ENCODE data around the gene SLC9A9. TPM values are rescaled to one million over a fixed set of nuclear protein-coding genes. Genes with fewer than 3 reads are reported as not detected.

SLC9A9 gene
- total and polyA plus RNA-seq, 10 of the 15 experiments (the other 5 are each of a cell fraction or from before 2014, with no cell fraction given), result 3.5 to 14.2 (median 9.3) TPM

DNA sequence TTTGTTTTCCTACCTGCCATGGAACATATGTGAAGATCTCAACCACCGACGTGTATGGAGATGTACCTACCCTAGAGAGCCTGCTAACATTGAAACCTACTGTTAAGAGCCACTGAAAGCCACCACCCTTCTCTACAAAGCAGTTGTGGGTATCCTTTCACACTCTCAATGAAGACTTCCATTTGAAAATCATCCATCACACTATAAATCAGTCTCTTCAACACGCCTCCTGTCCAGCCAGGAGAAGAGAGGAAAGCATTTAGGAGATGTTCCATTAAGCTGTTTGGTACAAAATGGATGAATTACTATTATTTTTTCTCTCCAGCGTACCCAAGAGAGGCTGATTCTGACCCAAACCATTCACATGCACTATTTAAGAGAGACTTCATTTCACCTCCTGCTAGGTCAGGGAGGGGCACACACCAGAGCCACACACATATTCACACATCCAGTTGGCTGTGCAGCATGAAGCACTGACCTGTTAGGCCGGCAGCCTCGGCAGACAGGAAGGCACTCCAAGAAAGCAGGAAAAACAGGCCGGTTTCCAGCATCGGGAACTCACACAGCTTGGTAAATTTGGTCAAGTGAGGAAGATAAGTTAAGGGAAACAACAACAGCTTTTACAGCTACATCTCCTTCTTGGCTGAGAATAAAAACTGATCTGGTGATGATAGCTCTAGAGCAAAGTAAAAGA, 274.5 kb downstream of the SLC9A9 start:
- no peak for DNase-seq (ENCODE audit: low read depth, low spot score)
- ATAC-seq, result no peak
- Histone ChIP-seq H3K79me2 (ENCODE audit: control insufficient read depth, insufficient read depth, low read length) (no peaks in the 10 kb centered on the region), H3K9me3 (replicated peaks; ENCODE audit: control insufficient read depth, insufficient read depth, low read length) (no peaks in the 10 kb centered on the region), H4K20me1 (ENCODE audit: control insufficient read depth, insufficient read depth) (no peaks in the 10 kb centered on the region), H3K4me2 (ENCODE audit: control insufficient read depth, insufficient read depth) (no peak overlapping the region), H3K9ac (ENCODE audit: control insufficient read depth, insufficient read depth, low read length) (no peak overlapping the region), H3K36me3 (ENCODE audit: control insufficient read depth in 2 of 2, insufficient read depth in 2 of 2, low read length in 1 of 2) (no peaks in the 10 kb centered on the region; a peak in 1 of 4 replicates), H3K27ac (ENCODE audit: control insufficient read depth, insufficient read depth) (no peak overlapping the region), H3K4me3 (no peak overlapping the region), H3K27me3 (replicated peaks in 1 of 2; ENCODE audit: control insufficient read depth in 2 of 2, insufficient read depth in 2 of 2, low read length in 1 of 2) (no peaks in the 10 kb centered on the region), H2AFZ (ENCODE audit: control insufficient read depth, low read depth, low read length) (no peak overlapping the region), H3K4me1 (ENCODE audit: control insufficient read depth, insufficient read depth, low read length) (no peaks in the 10 kb centered on the region)
- SMC1A ChIA-PET (ENCODE audit: uncharacterized antibody, unreplicated experiment), result no interaction called here
- TF ChIP-seq BCL11A (IDR thresholded peaks at IDR 0.05; ENCODE audit: low read depth, low read length) (no peak), POU2F2 (IDR thresholded peaks at IDR 0.05; ENCODE audit: borderline replicate concordance, low read depth, low read length) (no peak), SREBF2 (IDR thresholded peaks at IDR 0.05; ENCODE audit: low read length) (no peak), SKIL (IDR thresholded peaks at IDR 0.05; ENCODE audit: low read depth, poor library complexity, severe bottlenecking) (no peak), USF1 (IDR thresholded peaks at IDR 0.05; ENCODE audit: borderline replicate concordance, extremely low read length, insufficient read depth, low read depth, low read length) (no peak), BCL3 (IDR thresholded peaks at IDR 0.05; ENCODE audit: borderline replicate concordance, insufficient read depth, low read depth, low read length, poor library complexity, severe bottlenecking) (no peak), NR2C2 (IDR thresholded peaks at IDR 0.05; ENCODE audit: borderline replicate concordance, control insufficient read depth, insufficient read length, low read depth) (no peak), ZBED1 (IDR thresholded peaks at IDR 0.05; ENCODE audit: borderline replicate concordance) (no peak)
- BruUV-seq (replicated peaks), result no TSS peak
- in situ Hi-C loops (cut with MboI) (no loop called here), intact Hi-C loops (cut with micrococcal nuclease; ENCODE audit: unreplicated experiment) (no loop called here)
- FAIRE-seq, result no peak
- POLR2A ChIA-PET, result no interaction called here
- CTCF ChIA-PET, result no interaction called here
- RAD21 ChIA-PET (ENCODE audit: unreplicated experiment), result no interaction called here
- WGBS (ENCODE audit: insufficient coverage, insufficient replicate concordance, low lambda C conversion rate, missing lambda C conversion rate), result 96% methylated on average over 8 of the region's 8 CpGs
